Skeletal muscle cell (primary cell): ENCODE measurements around the gene B4GALNT4.
A peak's percentile ranks its signal among the peaks of the same experiment; 100 is the strongest.
"Not testable (repeated sequence)": the region's sequence is repeated elsewhere in the genome, so short reads cannot be mapped to it uniquely, and the experiment has no call there.

Source experiments
- DNase-seq: peaks from one replicate; pipeline ENCODE4 v3.0.0-alpha.2; 2010; ENCODE audit warnings: low read depth
- H3K4me3 ChIP-seq: 2 replicates; pipeline ENCODE4 v1.5.1; 2011; ENCODE audit warnings: low read depth, mild to moderate bottlenecking, control low read depth, low read length, moderate library complexity

Gene B4GALNT4

GRCh38 chr11:401196-401595 lies 31.9 kb downstream of the B4GALNT4 start:
- DNase-seq, H3K4me3 ChIP-seq: not testable (repeated sequence)

DNA sequence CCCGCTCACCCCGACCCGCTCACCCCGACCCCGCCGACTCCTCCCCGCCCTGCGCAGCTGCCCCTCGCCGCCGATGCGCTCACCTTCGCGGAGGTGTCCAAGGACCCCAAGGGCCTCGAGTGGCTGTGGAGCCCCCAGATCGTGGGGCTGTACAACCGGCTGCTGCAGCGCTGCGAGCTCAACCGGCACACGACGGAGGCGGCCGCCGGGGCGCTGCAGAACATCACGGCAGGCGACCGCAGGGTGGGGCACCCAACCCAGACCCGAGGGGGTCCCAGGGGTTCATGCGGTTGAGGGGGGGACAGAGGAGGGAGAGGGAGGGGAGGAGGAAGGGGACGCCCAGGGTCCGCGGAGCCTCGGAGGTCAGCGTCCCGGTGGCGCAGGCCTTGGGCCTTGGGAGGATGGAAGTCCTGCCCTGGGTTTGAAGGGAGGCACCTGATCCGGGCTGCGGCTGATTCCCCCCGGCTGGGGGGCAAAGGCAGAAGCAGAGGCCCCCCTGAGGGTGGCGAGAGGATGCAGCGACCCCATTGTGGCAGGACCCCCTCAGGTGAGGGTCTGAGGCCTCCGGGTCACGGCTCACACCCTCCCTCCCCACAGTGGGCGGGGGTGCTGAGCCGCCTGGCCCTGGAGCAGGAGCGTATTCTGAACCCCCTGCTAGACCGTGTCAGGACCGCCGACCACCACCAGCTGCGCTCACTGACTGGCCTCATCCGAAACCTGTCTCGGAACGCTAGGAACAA lies 33.9 kb downstream of the B4GALNT4 start:
- no peak overlapping the region for H3K4me3 ChIP-seq
- DNase-seq: no peak

GRCh38 chr11:403761-404431 lies 34.6 kb downstream of the B4GALNT4 start:
- H3K4me3 ChIP-seq: no peak overlapping the region
- DNase-seq: no peak

GRCh38 chr11:404551-405264 lies 35.4 kb downstream of the B4GALNT4 start:
- H3K4me3 ChIP-seq: no peak overlapping the region
- no peak for DNase-seq

DNA sequence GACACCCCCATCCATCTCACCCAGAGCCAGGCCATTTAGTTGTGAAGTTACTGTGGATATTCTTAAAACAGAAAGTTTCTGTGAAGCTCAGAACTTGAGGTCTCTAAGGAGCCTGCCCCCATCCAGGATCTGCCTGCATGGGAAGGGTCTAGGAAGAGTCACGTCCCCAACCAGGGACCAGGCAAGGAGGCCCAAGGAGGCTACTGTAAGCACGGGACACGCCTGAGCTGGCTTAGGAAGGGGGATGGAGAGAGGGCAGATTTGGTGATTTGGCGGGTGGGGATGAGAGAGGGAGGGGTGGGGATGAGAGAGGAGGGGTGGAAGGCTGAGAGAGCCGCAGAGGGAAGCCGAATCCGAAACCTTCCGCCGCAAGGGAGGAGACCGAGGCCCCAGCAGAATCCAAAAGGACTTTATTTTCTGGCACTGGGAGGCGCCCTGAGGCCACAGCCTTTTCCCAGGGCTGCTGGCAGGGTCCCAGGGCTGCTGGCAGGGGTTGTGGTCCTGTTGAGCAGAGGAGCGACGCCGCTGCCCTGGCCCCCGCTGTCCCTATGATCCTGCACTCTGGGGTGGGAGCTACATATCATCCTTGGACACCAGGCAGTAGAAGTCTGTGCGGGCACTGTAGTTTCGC lies 36.1 kb downstream of the B4GALNT4 start:
- DNase-seq: no peak
- no peak overlapping the region for H3K4me3 ChIP-seq

GRCh38 chr11:405954-406795 lies 36.9 kb downstream of the B4GALNT4 start:
- no peak for DNase-seq
- H3K4me3 ChIP-seq: peak overlapping the region; percentile 65

DNA sequence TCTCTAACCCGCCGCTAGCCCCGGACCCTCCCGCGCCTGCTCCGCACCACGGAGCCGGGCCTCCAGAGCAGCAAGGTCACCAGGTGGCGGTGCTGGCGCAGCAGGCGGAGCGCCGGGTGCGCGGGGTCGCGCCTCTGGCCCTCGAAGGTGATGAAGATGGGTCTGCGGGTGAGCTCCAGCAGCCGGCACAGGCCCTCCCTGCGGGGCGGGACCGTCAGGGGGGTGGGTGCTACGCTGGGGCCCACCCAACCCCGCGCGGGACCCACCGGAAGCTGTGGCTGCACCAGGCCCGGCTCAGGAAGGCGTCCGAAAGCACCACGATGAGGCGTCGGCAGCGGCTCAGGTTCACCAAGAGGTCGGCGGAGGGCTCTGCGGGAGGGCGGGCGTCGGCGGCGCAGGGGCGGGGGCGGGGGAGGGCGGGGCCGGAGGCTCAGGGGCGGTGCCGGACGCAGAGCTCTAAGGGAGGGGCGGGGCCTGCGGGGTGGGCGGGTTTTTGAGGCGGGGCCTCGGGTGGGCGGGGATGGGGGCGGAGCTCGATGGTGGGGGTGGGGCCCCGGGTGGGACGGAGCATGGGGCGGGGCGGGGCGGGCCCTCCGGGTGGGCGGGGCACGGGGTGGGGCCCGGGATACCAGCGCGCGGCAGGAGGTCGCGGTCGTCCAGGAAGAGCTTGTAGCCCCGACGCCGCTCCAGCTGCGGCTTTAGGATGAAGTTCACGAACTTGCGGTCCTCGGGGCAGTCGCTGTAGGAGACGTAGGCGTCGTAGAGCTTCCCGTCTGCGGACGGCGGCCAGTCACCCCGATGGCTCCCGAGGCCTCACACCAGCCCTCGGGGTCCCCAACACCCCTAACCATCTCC lies 37.7 kb downstream of the B4GALNT4 start:
- no peak for DNase-seq

DNA sequence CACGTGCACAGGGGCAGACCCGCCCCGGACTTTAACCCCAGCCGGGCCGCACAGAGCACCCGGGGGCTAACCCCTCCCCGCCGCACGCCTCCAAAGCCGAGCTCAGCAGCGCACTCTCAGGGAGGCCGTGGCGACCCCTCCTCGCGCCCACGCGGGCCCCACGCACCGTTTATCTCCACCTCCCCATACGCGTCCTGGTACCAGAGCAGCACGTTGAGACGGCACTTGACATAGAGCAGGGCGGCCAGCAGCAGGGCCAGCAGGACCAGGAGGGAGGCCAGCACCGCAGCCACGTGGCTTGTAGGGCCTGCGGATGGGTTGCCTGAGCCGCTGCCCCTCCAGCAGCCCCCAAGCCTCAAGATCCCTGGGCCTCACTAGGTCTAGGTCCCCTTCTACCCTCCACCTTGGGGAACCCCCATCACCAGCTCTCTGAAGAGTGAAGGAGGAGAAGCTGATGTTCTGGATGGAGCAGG lies 38.4 kb downstream of the B4GALNT4 start:
- DNase-seq: no peak
- H3K4me3 ChIP-seq: no peak overlapping the region

More for the DNA sequence above, 37.7 kb downstream of the B4GALNT4 start:
- peak overlapping the region; percentile 65 for H3K4me3 ChIP-seq

DNA sequence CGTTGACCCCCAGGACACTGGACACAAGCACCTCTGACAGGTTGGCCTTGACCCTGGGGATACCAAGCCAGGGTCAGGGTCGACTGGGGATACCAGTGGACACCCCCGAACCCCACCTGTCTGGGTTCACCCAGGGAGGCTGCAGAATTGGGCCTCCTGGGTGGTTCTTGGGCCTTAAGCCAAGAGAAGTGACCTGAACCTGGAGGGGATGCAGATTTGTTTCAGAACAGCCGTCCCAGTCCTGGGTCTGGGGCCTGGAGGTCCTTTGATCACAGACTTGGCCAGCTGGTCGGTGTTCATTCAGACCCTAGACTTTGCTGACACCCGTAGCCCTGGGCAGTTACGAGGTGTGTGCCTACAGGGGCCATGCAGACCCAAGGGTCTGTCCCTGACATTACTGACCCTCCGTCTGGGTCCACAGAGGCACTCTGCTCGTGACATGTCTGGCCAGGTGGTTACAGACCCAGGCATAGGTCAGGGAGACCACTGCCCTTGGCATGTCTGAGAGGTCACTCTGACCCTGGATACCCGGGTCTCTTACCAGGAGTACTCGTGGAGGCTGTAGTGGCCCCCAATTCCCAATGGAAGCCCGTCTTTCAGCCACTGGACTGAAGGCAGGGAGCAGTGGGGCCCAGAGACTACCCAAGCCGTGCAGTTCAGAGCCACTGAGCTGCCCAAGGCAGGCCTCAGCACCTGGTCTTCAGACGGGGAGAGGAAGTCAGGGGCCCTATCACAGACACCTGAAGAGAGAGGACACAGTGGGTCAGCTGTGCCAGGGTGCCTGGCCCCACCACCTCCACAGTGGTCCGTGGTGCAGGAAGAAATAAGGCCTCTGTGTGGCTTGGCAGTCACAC lies 39.1 kb downstream of the B4GALNT4 start:
- no peak for DNase-seq
- H3K4me3 ChIP-seq: no peak overlapping the region

- no peak for DNase-seq
- H3K4me3 ChIP-seq: no peak overlapping the region
Observed at GRCh38 chr11:409008-409599, 39.8 kb downstream of the B4GALNT4 start.

DNA sequence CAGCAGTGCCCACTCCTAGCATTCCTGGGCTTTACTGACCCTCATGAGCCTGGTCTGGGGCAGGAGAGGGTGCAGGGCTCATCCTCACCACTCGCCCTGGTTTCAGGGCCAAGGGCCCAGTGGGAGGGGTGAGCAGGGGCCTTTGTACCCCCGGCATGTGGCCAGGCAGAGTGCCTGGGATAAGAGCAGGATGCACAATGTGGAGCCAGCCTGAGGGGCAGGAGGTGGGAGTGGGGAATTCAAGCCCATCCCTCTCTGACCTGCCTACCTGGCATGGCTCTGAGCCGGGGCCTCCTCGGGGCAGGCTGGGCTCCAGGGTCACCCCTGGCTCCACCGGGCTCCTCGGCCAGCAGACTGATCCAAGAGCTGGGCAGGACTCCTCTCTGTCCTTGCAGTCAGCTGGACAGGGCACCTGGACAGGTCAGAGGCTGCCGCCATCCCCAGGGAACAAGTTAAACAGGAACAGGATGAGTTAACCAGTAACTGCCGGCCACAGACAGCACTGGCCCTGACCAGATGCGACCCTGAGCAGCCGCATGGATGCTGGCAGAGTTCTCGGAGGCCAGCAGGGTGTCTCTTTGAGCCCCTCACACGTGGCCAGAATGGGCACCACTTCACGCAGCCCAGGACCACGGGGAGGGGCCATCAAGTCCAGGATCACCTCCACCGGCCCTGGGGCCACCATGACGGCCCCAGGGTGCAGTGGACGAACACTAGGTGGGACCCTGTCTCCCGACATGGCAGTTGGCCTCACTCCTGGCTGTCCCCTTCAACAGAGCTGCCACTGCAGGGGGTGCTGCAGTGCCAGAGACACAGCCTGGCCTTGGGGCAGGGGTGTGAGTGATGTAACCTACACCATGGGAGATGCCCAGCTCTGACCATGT lies 40.5 kb downstream of the B4GALNT4 start:
- DNase-seq: no peak
- H3K4me3 ChIP-seq: no peak overlapping the region

DNA sequence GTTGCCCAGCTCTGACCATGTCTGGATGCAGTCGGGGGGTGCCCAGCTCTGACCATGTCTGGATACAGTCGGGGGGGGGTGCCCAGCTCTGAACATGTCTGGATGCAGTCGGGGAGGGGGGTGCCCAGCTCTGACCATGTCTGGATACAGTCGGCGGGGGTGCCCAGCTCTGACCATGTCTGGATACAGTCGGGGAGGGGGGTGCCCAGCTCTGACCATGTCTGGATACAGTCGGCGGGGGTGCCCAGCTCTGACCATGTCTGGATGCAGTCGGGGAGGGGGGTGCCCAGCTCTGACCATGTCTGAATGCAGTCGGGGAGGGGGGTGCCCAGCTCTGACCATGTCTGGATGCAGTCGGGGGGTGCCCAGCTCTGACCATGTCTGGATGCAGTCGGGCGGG lies 41.4 kb downstream of the B4GALNT4 start:
- DNase-seq, H3K4me3 ChIP-seq: not testable (repeated sequence)

DNA sequence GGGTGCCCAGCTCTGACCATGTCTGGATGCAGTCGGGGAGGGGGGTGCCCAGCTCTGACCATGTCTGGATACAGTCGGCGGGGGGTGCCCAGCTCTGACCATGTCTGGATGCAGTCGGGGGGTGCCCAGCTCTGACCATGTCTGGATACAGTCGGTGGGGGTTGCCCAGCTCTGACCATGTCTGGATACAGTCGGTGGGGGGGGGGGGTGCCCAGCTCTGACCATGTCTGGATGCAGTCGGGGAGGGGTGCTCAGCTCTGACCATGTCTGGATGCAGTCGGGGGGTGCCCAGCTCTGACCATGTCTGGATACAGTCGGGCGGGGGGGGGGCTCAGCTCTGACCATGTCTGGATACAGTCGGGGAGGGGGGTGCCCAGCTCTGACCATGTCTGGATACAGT lies 42.2 kb downstream of the B4GALNT4 start:
- H3K4me3 ChIP-seq, DNase-seq: not testable (repeated sequence)

DNA sequence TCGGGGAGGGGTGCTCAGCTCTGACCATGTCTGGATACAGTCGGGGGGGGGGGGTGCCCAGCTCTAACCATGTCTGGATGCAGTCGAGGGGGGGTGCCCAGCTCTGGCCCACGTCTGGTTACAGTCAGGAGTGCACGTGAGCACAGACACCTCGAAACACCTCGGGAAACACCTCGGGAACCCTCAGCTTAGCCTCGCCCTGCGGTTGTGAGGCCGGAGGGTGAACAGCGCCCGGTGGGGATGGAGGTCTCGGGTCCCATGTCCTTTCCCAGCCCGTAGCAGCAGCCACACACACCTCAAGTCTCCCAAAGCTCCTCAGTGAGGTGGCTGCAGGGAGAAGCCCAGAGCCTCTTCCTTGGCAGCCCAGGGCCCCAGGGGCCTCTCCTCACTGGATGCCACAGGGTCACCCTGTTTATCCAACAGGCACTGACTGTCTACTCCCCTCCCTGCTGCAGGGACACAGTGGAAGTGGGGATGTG lies 43.4 kb downstream of the B4GALNT4 start:
- no peak overlapping the region for H3K4me3 ChIP-seq
- DNase-seq: no peak

DNA sequence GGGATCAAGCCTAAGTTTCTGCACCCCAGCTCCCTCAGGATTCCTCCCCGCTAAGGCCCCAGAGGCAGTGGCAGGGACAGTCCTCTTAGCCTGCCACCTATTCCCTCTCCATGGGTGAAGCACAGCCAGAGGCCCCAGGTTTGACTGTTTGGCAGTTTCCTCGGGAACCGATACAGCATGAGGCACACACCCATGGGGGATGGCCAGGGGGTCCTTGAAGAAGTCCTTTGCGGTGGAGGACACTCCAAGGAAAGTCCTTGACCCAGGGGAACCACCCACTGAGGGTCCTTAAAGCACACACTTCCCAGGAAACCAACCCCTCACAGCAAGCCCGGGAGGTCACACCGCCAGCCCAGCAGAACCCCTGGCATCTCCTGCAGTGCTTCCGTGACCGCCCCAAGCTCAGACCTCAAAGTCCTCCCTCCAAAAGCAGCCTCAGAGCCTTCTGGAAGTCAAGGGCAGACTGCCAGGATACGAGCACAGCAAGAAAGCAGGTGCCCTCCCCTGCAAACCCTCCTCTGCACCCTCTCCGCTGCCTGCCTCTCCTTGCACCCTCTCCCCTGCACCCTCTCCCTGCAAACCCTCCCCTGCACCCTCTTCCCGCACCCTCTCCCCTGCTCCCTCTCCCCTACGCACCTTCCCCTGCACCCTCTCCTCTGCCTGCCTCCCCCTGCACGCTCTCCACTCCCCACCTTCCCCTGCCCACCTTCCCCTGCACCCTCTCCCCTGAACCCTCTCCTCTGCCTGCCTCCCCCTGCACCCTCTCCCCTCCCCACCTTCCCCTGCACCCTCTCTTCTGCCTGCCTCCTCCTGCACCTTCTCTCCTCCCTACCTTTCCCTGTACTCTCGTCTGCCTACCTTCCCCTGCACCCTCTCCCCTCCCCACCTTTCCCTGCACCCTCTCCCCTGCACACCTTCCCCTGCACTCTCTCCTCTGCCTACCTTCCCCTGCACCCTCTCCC lies 44.1 kb downstream of the B4GALNT4 start:
- no peak for DNase-seq
- H3K4me3 ChIP-seq: no peak overlapping the region
